Upper lobe of left lung (tissue), 4 donors: ENCODE results near the gene ADAMTS19.

Experiments used
- POLR2A ChIP-seq, 4 donors: fragments of 450-650 bp; IDR thresholded peaks; one replicate each; pipeline ENCODE4 v1.5.1; 2016 to 2017; ENCODE audit warnings: antibody characterized with exemption in 4 of 4, mild to moderate bottlenecking in 2 of 4
- TF ChIP-seq, protein P1 (sequence below), 6 experiments: fragments of 450-650 bp in 4 of 6; fragments of 200-600 bp in 2 of 6; sonication (generic) in 2 of 6; IDR thresholded peaks; one replicate each; pipeline ENCODE4 v1.5.1; 2016 to 2019; ENCODE audit warnings: antibody characterized with exemption in 6 of 6

DNA sequence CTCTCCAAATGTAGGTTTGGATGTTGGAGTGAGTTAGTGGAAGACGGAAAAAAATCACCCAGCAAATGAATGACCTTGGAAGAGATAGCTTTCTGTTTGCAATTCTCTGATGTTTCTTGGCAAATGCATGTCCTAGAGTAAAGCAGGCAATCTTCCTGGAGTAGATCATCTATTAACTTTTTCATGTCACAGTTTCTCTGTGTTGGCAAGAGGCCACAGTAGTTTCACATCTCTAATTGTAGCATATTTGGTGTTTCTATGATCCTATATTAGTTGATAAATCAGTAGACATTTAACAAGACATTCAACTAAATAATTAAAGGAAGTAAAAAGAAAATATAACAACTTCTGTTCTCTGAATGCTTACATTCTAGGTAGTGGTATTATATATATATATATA is 149.6 kb downstream of the ADAMTS19 start:
- no peak for TF ChIP-seq POLR2A (IDR thresholded peaks at IDR 0.05)
- TF ChIP-seq, protein P1, sequence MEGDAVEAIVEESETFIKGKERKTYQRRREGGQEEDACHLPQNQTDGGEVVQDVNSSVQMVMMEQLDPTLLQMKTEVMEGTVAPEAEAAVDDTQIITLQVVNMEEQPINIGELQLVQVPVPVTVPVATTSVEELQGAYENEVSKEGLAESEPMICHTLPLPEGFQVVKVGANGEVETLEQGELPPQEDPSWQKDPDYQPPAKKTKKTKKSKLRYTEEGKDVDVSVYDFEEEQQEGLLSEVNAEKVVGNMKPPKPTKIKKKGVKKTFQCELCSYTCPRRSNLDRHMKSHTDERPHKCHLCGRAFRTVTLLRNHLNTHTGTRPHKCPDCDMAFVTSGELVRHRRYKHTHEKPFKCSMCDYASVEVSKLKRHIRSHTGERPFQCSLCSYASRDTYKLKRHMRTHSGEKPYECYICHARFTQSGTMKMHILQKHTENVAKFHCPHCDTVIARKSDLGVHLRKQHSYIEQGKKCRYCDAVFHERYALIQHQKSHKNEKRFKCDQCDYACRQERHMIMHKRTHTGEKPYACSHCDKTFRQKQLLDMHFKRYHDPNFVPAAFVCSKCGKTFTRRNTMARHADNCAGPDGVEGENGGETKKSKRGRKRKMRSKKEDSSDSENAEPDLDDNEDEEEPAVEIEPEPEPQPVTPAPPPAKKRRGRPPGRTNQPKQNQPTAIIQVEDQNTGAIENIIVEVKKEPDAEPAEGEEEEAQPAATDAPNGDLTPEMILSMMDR (IDR thresholded peaks at IDR 0.05) = no peak
